ENCODE data around the gene DPCD. TPM values are rescaled to one million over a fixed set of nuclear protein-coding genes. Genes with fewer than 3 reads are reported as not detected.

The DPCD gene
- total RNA-seq, 4 donors from 2014 or later: 8.2 to 15.7 (median 13.5) TPM; not detected in 1

DNA sequence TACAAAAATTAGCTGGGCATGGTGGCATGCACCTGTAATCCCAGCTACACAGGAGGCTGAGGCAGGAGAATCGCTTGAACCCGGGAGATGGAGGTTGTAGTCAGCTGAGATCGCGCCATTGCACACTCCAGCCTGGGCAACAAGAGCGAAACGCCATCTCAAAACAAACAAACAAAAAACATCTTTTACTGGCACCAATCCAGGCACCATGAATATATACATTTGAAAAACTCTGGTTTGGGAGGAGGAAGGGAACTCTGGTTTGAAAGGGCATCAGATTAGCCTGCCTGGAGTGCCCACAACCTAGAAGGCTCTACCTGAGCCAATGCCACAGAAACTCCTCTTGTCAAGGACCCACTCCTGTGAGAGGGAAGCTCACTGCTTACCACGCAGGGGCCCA lies 16.0 kb upstream of the DPCD start:
- in situ Hi-C loops (cut with MboI; ENCODE audit: low pct_ligation_motif_present in 1 of 4, low pct_unique_long_range_greater_than_20kb in 1 of 4, low sequenced_read_pairs in 3 of 4): loop anchor here (25.0 kb wide), 3 partner anchors 260 to 360 kb away; no protein-coding TSS in a partner anchor
- peaks cover 11 to 16% (median 14%) of the 10 kb centered on the region in 4 donors for H3K4me1 ChIP-seq
- no peaks in the 10 kb centered on the region for H3K9me3 ChIP-seq
- TF ChIP-seq POLR2AphosphoS5 (IDR thresholded peaks at IDR 0.05): no peak
- TF ChIP-seq, protein P1, sequence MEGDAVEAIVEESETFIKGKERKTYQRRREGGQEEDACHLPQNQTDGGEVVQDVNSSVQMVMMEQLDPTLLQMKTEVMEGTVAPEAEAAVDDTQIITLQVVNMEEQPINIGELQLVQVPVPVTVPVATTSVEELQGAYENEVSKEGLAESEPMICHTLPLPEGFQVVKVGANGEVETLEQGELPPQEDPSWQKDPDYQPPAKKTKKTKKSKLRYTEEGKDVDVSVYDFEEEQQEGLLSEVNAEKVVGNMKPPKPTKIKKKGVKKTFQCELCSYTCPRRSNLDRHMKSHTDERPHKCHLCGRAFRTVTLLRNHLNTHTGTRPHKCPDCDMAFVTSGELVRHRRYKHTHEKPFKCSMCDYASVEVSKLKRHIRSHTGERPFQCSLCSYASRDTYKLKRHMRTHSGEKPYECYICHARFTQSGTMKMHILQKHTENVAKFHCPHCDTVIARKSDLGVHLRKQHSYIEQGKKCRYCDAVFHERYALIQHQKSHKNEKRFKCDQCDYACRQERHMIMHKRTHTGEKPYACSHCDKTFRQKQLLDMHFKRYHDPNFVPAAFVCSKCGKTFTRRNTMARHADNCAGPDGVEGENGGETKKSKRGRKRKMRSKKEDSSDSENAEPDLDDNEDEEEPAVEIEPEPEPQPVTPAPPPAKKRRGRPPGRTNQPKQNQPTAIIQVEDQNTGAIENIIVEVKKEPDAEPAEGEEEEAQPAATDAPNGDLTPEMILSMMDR (IDR thresholded peaks at IDR 0.05): no peak
- no peak for TF ChIP-seq POLR2A (IDR thresholded peaks at IDR 0.05)
- TF ChIP-seq EP300 (IDR thresholded peaks at IDR 0.05; ENCODE audit: low read depth): no peak
- DNase-seq: no peak
- no peak overlapping the region for H3K27ac ChIP-seq
- 86 to 87% methylated on average over 3 to 7 of the region's 7 CpGs for WGBS, 2 donors (ENCODE audit: low coverage in 1 of 2)
- peaks cover 30% of the 10 kb centered on the region for H3K27me3 ChIP-seq
- H3K4me3 ChIP-seq: no peak overlapping the region
- intact Hi-C loops (cut with DNase I; ENCODE audit: low total_unique reads): no loop called here
- H3K36me3 ChIP-seq: no peaks in the 10 kb centered on the region

GRCh38 chr10:101572785-101573184 lies 15.3 kb upstream of the DPCD start:
- Histone ChIP-seq H3K27me3 (peaks cover 23% of the 10 kb centered on the region), H3K36me3 (no peaks in the 10 kb centered on the region), H3K27ac (no peak overlapping the region), H3K9me3 (no peaks in the 10 kb centered on the region), H3K4me1 (peaks cover 11 to 16% (median 14%) of the 10 kb centered on the region in 4 donors), H3K4me3 (no peak overlapping the region)
- WGBS, 2 donors (ENCODE audit: low coverage in 1 of 2): 96% methylated on average over 2 of the region's 2 CpGs; no CpG with 5 or more reads in 1 of the 2 donors
- TF ChIP-seq POLR2AphosphoS5 (IDR thresholded peaks at IDR 0.05) (no peak), POLR2A (IDR thresholded peaks at IDR 0.05) (no peak), EP300 (IDR thresholded peaks at IDR 0.05; ENCODE audit: low read depth) (no peak)
- TF ChIP-seq, protein P1 (IDR thresholded peaks at IDR 0.05): no peak
- in situ Hi-C loops (cut with MboI; ENCODE audit: low pct_ligation_motif_present in 1 of 4, low pct_unique_long_range_greater_than_20kb in 1 of 4, low sequenced_read_pairs in 3 of 4) (loop anchor here (25.0 kb wide), 3 partner anchors 260 to 360 kb away; no protein-coding TSS in a partner anchor), intact Hi-C loops (cut with DNase I; ENCODE audit: low total_unique reads) (no loop called here)
- DNase-seq: no peak

DNA sequence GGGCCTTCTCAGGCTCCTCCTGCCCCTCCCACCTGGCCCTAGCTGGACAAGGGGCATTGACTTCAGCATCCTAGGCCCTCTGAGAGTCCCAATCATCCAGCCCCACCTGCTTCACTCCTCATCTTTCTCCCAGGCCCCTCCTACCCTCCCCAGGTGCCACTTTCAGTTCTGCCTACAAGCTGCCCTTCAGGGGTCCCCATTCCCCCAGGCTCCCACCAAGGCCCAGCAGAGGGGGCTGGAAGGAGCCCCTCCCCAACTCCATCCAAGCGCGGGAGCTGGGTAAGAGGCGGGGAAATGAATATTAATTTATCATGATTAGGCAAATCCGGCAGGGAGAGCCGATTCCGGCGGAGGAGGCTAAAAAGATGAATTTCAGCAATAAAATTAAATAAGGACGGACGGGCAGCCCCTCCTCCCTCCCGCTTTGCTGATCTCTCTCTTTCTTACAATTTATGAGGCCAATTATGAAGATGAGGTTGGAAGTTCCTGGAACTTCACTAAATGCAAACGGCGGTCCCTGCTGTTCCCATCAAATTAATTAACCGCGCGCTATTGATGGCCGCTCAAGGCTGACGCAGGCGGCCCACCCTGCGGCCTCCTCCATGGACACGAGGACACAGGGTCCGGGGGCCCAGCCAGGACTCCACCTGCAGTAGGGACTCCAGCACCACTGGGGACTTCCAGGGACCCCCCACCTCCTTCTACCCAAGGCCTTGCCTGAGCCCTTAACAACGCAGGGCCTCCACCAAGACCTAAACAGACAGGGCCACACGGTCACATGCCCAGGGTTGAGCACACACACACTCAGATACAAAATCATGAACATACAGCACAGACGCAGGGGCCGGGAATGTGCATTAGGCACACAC lies 14.0 kb upstream of the DPCD start:
- H3K4me1 ChIP-seq: peaks cover 11 to 16% (median 14%) of the 10 kb centered on the region in 4 donors
- H3K27ac ChIP-seq: no peak overlapping the region
- WGBS, 2 donors (ENCODE audit: low coverage in 1 of 2): 88% methylated on average over 25 of the region's 25 CpGs; no CpG with 5 or more reads in 1 of the 2 donors
- DNase-seq: no peak
- intact Hi-C loops (cut with DNase I; ENCODE audit: low total_unique reads) (no loop called here), in situ Hi-C loops (cut with MboI; ENCODE audit: low pct_ligation_motif_present in 1 of 4, low pct_unique_long_range_greater_than_20kb in 1 of 4, low sequenced_read_pairs in 3 of 4) (loop anchor here (25.0 kb wide), 3 partner anchors 262 to 362 kb away; no protein-coding TSS in a partner anchor)
- no peaks in the 10 kb centered on the region for H3K36me3 ChIP-seq
- TF ChIP-seq, protein P1 (IDR thresholded peaks at IDR 0.05): no peak
- TF ChIP-seq POLR2AphosphoS5 (IDR thresholded peaks at IDR 0.05): no peak
- TF ChIP-seq POLR2A (IDR thresholded peaks at IDR 0.05): no peak
- TF ChIP-seq EP300 (IDR thresholded peaks at IDR 0.05; ENCODE audit: low read depth): no peak
- no peak overlapping the region for H3K4me3 ChIP-seq
- no peaks in the 10 kb centered on the region for H3K9me3 ChIP-seq
- peaks cover 10% of the 10 kb centered on the region for H3K27me3 ChIP-seq

DNA sequence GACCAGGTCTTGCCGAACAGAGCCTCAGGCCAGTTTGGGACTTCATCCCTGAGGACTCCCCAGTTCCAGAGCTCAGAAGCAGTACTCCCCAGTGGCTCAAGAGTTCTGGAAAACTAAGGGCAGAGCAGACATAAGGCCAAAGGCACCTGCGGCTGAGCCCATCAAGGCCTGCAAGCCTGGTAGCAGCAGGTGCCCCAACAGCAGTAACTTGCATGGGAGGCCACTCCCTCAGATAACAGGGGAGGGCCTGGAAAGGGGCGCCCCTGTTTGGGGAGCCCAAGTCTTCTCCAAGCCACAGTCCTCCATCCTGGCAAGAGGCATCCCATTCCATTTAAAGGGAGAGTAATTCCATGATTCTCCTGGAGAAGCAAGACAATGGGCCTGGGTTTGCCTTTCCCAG lies 13.0 kb upstream of the DPCD start:
- H3K36me3 ChIP-seq: no peaks in the 10 kb centered on the region
- no peak overlapping the region for H3K27ac ChIP-seq
- H3K4me3 ChIP-seq: no peak overlapping the region
- TF ChIP-seq POLR2AphosphoS5 (IDR thresholded peaks at IDR 0.05) (no peak), POLR2A (IDR thresholded peaks at IDR 0.05) (no peak), EP300 (IDR thresholded peaks at IDR 0.05; ENCODE audit: low read depth) (no peak)
- TF ChIP-seq, protein P1 (IDR thresholded peaks at IDR 0.05): no peak
- in situ Hi-C loops (cut with MboI; ENCODE audit: low pct_ligation_motif_present in 1 of 4, low pct_unique_long_range_greater_than_20kb in 1 of 4, low sequenced_read_pairs in 3 of 4): no loop called here
- 84% methylated on average over 3 of the region's 3 CpGs; no CpG with 5 or more reads in 1 of the 2 donors for WGBS, 2 donors (ENCODE audit: low coverage in 1 of 2)
- intact Hi-C loops (cut with DNase I; ENCODE audit: low total_unique reads): no loop called here
- peaks cover 5 to 8% (median 7%) of the 10 kb centered on the region in 4 donors for H3K4me1 ChIP-seq
- DNase-seq: no peak
- H3K9me3 ChIP-seq: no peaks in the 10 kb centered on the region
- peaks cover under 1% of the 10 kb centered on the region for H3K27me3 ChIP-seq
